ENCODE measurements around the gene UCK1.
A peak's percentile ranks its signal among the peaks of the same experiment; 100 is the strongest.

UCK1 gene

GRCh38 chr9:131530920-131531832 is at the start of gene UCK1:
UCK1 (minus strand) TSS chr9:131531263; CDS start chr9:131531174, 89 bp downstream.
- peak; percentile 62 for DNase-seq (ENCODE audit: low read depth)

GRCh38 chr9:131580358-131580757 is 49.3 kb upstream of the UCK1 start:
- DNase-seq (ENCODE audit: low read depth), result no peak

GRCh38 chr9:131579789-131580211 is 48.7 kb upstream of the UCK1 start:
- no peak for DNase-seq (ENCODE audit: low read depth)

- no peak for DNase-seq (ENCODE audit: low read depth)
Measured at GRCh38 chr9:131578731-131579504, 47.9 kb upstream of the UCK1 start.

- no peak for DNase-seq (ENCODE audit: low read depth)
Measured at GRCh38 chr9:131578021-131578420, 47.0 kb upstream of the UCK1 start.

- DNase-seq (ENCODE audit: low read depth), result no peak
Measured at GRCh38 chr9:131577005-131578000, 46.2 kb upstream of the UCK1 start.

GRCh38 chr9:131575946-131576853 is 45.1 kb upstream of the UCK1 start:
- no peak for DNase-seq (ENCODE audit: low read depth)

- DNase-seq (ENCODE audit: low read depth), result no peak
Measured at GRCh38 chr9:131574730-131575640, 43.9 kb upstream of the UCK1 start.

- DNase-seq (ENCODE audit: low read depth), result no peak
Measured at GRCh38 chr9:131567910-131568309, 36.8 kb upstream of the UCK1 start.

GRCh38 chr9:131566158-131566557 is 35.1 kb upstream of the UCK1 start:
- no peak for DNase-seq (ENCODE audit: low read depth)

GRCh38 chr9:131565369-131565768 is 34.3 kb upstream of the UCK1 start:
- no peak for DNase-seq (ENCODE audit: low read depth)

- DNase-seq (ENCODE audit: low read depth), result no peak
Measured at GRCh38 chr9:131562032-131562959, 31.2 kb upstream of the UCK1 start.

GRCh38 chr9:131559421-131560000 is 28.4 kb upstream of the UCK1 start:
- no peak for DNase-seq (ENCODE audit: low read depth)

GRCh38 chr9:131557855-131558548 is 26.9 kb upstream of the UCK1 start:
- no peak for DNase-seq (ENCODE audit: low read depth)

- DNase-seq (ENCODE audit: low read depth), result no peak
Measured at GRCh38 chr9:131555841-131556673, 25.0 kb upstream of the UCK1 start.

- no peak for DNase-seq (ENCODE audit: low read depth)
Measured at GRCh38 chr9:131554843-131555351, 23.8 kb upstream of the UCK1 start.
